ENCODE results near the gene S100A1. TPM values are rescaled to one million over a fixed set of nuclear protein-coding genes. Genes with fewer than 3 reads are reported as not detected.

The S100A1 gene
- total and polyA plus RNA-seq, 2 of the 13 experiments (the other 11 are each of a cell fraction or from before 2014, with no cell fraction given), result 120 to 251 TPM

DNA sequence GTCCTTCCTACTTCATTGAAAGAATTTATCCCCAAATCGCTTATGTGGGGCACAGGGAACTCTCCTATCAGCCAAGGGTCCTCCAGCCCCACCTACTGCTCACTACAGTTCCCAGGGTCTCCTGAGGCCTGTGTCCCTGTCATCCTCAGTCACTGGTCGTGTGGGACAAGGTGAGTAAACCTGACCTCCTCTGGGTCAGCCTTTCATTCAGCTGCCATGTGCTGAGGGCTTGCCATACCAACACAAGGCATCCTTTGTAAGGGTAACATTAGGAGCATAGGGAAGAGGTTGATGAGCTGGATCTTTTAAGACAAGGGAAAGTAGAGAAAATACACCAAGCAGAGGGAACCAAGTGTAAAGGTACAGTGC is 19.1 kb downstream of the S100A1 start (continued):
- TF ChIP-seq, protein P1, sequence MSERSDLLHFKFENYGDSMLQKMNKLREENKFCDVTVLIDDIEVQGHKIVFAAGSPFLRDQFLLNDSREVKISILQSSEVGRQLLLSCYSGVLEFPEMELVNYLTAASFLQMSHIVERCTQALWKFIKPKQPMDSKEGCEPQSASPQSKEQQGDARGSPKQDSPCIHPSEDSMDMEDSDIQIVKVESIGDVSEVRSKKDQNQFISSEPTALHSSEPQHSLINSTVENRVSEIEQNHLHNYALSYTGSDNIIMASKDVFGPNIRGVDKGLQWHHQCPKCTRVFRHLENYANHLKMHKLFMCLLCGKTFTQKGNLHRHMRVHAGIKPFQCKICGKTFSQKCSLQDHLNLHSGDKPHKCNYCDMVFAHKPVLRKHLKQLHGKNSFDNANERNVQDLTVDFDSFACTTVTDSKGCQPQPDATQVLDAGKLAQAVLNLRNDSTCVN (CRISPR knock-in tag; IDR thresholded peaks at IDR 0.05; ENCODE audit: borderline replicate concordance), result no peak
- TF ChIP-seq ZKSCAN8 (CRISPR knock-in tag; IDR thresholded peaks at IDR 0.05; ENCODE audit: borderline replicate concordance) (no peak), ZNF572 (CRISPR knock-in tag; IDR thresholded peaks at IDR 0.05) (no peak), MXI1 (IDR thresholded peaks at IDR 0.05; ENCODE audit: borderline replicate concordance, low read depth, low read length) (0 out of 3 replicates have a peak, but pooled peaks have one; percentile 23), NRL (CRISPR knock-in tag; IDR thresholded peaks at IDR 0.05; ENCODE audit: borderline replicate concordance) (no peak), HNF4A (CRISPR knock-in tag; IDR thresholded peaks at IDR 0.05) (no peak), ZFX (CRISPR knock-in tag; IDR thresholded peaks at IDR 0.05; ENCODE audit: low read depth) (peak; percentile 44; the same call in 1 of the 2 replicates), ZNF207 (IDR thresholded peaks at IDR 0.05; ENCODE audit: borderline replicate concordance) (no peak), POLR2G (IDR thresholded peaks at IDR 0.05; ENCODE audit: low read depth, low read length) (peak; percentile 78), MIER2 (CRISPR knock-in tag; IDR thresholded peaks at IDR 0.05) (no peak), CHD2 (IDR thresholded peaks at IDR 0.05; ENCODE audit: low read depth, low read length) (no peak), ZIK1 (CRISPR knock-in tag; IDR thresholded peaks at IDR 0.05; ENCODE audit: borderline replicate concordance, low read depth) (no peak), SMARCC2 (IDR thresholded peaks at IDR 0.05) (no peak), RBM22 (optimal IDR thresholded peaks at IDR 0.05; ENCODE audit: low read length) (peak; percentile 78), SMYD3 (CRISPR knock-in tag; IDR thresholded peaks at IDR 0.05) (no peak; the same call in 1 of the 2 replicates), TARDBP (CRISPR knock-in tag; IDR thresholded peaks at IDR 0.05) (0 out of 2 replicates have a peak, but pooled peaks have one; percentile 22)
- TF ChIP-seq, protein P2, sequence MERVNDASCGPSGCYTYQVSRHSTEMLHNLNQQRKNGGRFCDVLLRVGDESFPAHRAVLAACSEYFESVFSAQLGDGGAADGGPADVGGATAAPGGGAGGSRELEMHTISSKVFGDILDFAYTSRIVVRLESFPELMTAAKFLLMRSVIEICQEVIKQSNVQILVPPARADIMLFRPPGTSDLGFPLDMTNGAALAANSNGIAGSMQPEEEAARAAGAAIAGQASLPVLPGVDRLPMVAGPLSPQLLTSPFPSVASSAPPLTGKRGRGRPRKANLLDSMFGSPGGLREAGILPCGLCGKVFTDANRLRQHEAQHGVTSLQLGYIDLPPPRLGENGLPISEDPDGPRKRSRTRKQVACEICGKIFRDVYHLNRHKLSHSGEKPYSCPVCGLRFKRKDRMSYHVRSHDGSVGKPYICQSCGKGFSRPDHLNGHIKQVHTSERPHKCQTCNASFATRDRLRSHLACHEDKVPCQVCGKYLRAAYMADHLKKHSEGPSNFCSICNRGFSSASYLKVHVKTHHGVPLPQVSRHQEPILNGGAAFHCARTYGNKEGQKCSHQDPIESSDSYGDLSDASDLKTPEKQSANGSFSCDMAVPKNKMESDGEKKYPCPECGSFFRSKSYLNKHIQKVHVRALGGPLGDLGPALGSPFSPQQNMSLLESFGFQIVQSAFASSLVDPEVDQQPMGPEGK (CRISPR knock-in tag; IDR thresholded peaks at IDR 0.05), result no peak
- TF ChIP-seq, protein P3, sequence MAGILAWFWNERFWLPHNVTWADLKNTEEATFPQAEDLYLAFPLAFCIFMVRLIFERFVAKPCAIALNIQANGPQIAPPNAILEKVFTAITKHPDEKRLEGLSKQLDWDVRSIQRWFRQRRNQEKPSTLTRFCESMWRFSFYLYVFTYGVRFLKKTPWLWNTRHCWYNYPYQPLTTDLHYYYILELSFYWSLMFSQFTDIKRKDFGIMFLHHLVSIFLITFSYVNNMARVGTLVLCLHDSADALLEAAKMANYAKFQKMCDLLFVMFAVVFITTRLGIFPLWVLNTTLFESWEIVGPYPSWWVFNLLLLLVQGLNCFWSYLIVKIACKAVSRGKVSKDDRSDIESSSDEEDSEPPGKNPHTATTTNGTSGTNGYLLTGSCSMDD (CRISPR knock-in tag; IDR thresholded peaks at IDR 0.05), result no peak
- TF ChIP-seq, protein P4, sequence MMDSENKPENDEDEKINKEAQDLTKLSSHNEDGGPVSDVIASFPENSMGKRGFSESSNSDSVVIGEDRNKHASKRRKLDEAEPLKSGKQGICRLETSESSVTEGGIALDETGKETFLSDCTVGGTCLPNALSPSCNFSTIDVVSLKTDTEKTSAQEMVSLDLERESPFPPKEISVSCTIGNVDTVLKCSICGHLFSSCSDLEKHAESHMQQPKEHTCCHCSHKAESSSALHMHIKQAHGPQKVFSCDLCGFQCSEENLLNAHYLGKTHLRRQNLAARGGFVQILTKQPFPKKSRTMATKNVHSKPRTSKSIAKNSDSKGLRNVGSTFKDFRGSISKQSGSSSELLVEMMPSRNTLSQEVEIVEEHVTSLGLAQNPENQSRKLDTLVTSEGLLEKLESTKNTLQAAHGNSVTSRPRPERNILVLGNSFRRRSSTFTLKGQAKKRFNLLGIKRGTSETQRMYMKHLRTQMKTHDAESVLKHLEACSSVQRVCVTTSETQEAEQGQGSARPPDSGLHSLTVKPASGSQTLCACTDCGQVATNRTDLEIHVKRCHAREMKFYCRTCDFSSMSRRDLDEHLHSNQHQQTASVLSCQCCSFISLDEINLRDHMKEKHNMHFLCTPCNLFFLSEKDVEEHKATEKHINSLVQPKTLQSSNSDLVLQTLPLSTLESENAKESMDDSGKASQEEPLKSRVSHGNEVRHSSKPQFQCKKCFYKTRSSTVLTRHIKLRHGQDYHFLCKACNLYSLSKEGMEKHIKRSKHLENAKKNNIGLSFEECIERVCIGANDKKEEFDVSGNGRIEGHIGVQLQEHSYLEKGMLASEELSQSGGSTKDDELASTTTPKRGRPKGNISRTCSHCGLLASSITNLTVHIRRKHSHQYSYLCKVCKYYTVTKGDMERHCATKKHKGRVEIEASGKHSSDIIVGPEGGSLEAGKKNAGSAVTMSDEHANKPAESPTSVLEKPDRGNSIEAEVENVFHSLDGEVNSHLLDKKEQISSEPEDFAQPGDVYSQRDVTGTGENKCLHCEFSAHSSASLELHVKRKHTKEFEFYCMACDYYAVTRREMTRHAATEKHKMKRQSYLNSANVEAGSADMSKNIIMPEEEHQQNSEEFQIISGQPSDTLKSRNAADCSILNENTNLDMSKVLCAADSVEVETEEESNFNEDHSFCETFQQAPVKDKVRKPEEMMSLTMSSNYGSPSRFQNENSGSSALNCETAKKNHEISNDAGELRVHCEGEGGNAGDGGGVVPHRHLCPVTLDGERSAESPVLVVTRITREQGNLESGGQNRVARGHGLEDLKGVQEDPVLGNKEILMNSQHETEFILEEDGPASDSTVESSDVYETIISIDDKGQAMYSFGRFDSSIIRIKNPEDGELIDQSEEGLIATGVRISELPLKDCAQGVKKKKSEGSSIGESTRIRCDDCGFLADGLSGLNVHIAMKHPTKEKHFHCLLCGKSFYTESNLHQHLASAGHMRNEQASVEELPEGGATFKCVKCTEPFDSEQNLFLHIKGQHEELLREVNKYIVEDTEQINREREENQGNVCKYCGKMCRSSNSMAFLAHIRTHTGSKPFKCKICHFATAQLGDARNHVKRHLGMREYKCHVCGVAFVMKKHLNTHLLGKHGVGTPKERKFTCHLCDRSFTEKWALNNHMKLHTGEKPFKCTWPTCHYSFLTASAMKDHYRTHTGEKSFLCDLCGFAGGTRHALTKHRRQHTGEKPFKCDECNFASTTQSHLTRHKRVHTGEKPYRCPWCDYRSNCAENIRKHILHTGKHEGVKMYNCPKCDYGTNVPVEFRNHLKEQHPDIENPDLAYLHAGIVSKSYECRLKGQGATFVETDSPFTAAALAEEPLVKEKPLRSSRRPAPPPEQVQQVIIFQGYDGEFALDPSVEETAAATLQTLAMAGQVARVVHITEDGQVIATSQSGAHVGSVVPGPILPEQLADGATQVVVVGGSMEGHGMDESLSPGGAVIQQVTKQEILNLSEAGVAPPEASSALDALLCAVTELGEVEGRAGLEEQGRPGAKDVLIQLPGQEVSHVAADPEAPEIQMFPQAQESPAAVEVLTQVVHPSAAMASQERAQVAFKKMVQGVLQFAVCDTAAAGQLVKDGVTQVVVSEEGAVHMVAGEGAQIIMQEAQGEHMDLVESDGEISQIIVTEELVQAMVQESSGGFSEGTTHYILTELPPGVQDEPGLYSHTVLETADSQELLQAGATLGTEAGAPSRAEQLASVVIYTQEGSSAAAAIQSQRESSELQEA (CRISPR knock-in tag; IDR thresholded peaks at IDR 0.05; ENCODE audit: not compliant biosample characterization), result no peak
